Astrocyte of the cerebellum (primary cell): ENCODE data around the gene GTPBP1.

Experiments used
- DNase-seq: peaks from one replicate; pipeline ENCODE4 v3.0.0-alpha.2; 2011; ENCODE audit warnings: low read depth
- H3K4me3 ChIP-seq: 2 replicates; pipeline ENCODE4 v1.5.1; 2011; ENCODE audit warnings: mild to moderate bottlenecking, low read depth, low read length, moderate library complexity
- CTCF ChIP-seq: IDR thresholded peaks from 2 replicates; pipeline ENCODE4 v1.5.1; 2012; ENCODE audit warnings: low read length, low read depth, moderate library complexity, mild to moderate bottlenecking; ENCODE audit errors: missing control alignments
- in situ Hi-C: cut with HindIII; loops from 2 replicates; pipeline ENCODE4 v1.10.0; 2017; ENCODE audit warnings: low sequenced_read_pairs

The GTPBP1 gene

GRCh38 chr22:38762551-38762983 lies 56.8 kb downstream of the GTPBP1 start:
- in situ Hi-C loops = no loop called here
- DNase-seq = no peak

GRCh38 chr22:38766076-38766777 lies 60.5 kb downstream of the GTPBP1 start:
- TF ChIP-seq CTCF = peak; percentile 91
- no peak for DNase-seq
- no peak overlapping the region for H3K4me3 ChIP-seq
- in situ Hi-C loops = no loop called here

More at GRCh38 chr22:38762551-38762983, 56.8 kb downstream of the GTPBP1 start:
- no peak overlapping the region for H3K4me3 ChIP-seq
- TF ChIP-seq CTCF = no peak

- in situ Hi-C loops = no loop called here
- no peak for DNase-seq
- no peak overlapping the region for H3K4me3 ChIP-seq
- no peak for TF ChIP-seq CTCF
These were observed 61.6 kb downstream of the GTPBP1 start for GRCh38 chr22:38767313-38767712.

GRCh38 chr22:38768036-38768435 lies 62.3 kb downstream of the GTPBP1 start:
- no peak for TF ChIP-seq CTCF

GRCh38 chr22:38770257-38770949 lies 64.7 kb downstream of the GTPBP1 start:
- DNase-seq = no peak
- in situ Hi-C loops = no loop called here
- H3K4me3 ChIP-seq = no peak overlapping the region
- TF ChIP-seq CTCF = no peak

More at GRCh38 chr22:38768036-38768435, 62.3 kb downstream of the GTPBP1 start:
- in situ Hi-C loops = no loop called here
- DNase-seq = no peak
- H3K4me3 ChIP-seq = no peak overlapping the region

- no peak for DNase-seq
- in situ Hi-C loops = no loop called here
- H3K4me3 ChIP-seq = no peak overlapping the region
- TF ChIP-seq CTCF = no peak
These were observed 66.8 kb downstream of the GTPBP1 start for GRCh38 chr22:38772623-38772873.
